ENCODE results near the gene PER2.

DNA sequence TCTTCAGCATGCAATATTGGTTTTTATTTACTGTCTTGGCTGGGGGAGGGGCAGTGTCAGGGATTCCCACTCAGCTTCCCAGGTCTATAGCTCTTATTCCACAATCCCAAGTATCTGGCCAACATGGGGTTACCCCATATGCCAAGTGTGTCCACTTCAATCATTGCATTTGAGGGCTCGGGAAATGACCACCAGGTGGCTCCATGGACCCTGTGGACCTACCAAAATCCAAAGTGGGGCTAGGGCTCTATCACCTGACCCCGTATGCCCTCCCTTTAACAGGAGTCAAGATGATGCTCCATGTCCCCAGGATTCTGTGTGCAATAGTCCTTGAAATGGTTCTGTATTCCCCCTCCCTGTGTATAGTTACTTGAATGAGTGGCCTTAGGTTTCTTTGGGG lies 19.8 kb upstream of the PER2 start:
- TF ChIP-seq TAF1 (IDR thresholded peaks at IDR 0.05; ENCODE audit: borderline replicate concordance, insufficient read depth, low read length) (no peak), REST (IDR thresholded peaks at IDR 0.05; ENCODE audit: insufficient read depth in 1 of 2, low read depth in 2 of 2, low read length in 2 of 2) (no peak), POLR2AphosphoS5 (IDR thresholded peaks at IDR 0.05; ENCODE audit: low read depth, low read length) (no peak)
